Fibroblast of skin of left quadriceps (primary cell): ENCODE results near the gene ETFRF1.

Experiments used
- DNase-seq, 2 experiments: peaks; one replicate each; pipeline ENCODE4 v3.0.0-alpha.2; 2013; ENCODE audit warnings: low read depth in 2 of 2

The ETFRF1 gene, protein sequence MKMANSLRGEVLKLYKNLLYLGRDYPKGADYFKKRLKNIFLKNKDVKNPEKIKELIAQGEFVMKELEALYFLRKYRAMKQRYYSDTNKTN

DNA sequence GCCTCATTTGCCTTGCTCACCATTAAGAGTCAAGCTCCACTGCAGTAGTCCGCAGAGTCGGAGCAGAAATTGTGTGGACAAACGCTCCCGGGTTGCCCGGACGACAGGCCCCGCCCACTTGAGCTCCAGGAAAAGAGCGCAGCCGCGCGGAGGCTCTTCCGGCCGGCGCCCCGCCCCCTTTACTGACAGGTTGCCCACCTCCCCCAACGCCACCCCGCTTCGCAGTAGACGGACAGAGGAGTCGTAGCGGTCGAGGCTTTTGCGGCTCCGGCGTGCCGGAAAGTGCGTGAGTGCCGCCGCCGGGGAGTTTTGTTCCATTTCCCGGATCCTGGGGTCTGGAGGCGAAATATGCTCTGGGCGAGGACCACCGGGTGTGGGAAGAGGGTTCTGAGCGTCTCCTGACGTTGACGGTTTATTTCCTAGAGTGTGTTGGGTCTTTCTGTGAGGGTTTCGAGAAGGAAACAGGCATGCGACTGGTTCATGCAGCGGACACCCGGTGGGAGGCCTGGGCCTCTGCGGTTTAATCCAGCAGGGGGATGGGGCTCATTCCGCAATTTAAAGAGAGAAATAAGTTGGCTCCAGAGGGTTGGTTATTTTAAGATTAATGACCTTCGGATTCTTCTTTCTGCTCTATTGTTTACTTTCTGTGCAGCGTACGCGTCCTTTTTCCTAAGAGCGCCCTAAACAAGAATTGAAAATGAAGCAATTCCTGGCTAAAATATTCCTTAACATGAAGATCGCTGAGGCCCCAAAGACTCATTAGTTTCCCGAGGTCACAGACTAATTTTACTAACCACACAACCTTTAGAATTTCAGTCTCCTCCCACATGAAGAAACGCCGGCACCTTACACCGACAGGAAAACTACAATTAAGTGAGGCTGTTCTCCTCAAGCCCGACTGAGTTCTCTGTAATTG lies at the start of gene ETFRF1, which contains the start of gene DNAI7:
Gene ETFRF1, plus strand, starts transcription at position 182 of the 916 bp plus-strand sequence. CDS start 8,720 bp downstream, outside the sequence.
Gene DNAI7, minus strand, starts transcription at position 105 of the 916 bp plus-strand sequence. Its CDS starts 82 bp downstream, at position 23.
- peak; percentile 75 for DNase-seq

DNA sequence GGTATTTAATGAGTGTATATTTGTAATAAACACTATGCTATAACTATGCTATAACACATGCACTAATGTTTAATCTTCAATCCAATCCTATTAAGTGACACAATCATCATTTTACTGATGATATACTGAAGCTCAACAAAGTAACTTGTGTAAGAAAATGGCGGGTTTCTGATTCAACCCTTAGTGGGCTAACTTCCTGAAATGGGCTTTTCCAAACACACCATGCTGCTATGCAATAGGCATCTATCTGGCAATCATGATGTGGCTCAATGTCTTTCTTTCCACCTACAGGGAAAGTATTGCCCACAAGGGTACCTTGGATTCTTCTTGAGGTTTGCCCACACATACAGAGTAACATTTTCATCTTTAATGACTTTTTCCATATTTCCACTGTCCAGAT lies 48.4 kb upstream of the ETFRF1 start:
- DNase-seq = no peak

DNA sequence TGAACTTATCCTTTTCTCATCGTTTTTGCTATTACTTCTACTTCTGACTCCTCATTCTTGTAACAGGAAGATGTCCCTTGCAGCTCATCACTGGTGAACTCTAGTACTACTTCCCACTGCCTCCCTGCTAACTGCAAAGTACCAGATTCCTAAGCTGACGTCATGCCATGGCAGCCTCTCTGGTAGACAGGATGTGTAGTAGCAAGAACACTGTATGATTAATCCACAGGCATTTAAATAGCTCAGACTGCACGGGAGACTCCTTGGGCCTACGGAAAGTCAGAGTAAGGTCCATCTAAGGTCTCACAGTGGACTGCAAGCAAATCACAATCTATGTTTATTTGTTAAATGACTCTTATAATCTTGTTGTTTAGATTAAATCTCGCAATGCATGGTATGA lies 43.6 kb upstream of the ETFRF1 start:
- peak; percentile 83 to 87 for DNase-seq

DNA sequence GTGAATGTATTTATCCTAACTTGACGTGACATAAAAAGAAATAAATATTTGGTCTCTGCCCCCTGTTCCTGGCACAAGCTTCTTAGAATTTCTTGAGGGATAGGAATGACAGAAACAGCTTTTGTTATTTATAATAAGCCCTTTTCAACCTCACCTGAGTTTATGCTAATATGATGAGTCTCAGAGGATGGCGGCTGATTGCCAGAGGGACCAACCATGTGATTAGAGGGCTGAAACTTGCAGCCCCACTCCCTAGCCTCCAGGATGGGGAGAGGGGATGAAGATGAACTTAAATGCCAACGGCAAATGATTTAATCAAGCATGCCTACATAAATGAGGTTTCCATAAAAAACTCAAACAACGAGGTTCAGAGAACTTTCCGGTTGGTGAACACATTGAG lies 43.0 kb upstream of the ETFRF1 start:
- DNase-seq = no peak

DNA sequence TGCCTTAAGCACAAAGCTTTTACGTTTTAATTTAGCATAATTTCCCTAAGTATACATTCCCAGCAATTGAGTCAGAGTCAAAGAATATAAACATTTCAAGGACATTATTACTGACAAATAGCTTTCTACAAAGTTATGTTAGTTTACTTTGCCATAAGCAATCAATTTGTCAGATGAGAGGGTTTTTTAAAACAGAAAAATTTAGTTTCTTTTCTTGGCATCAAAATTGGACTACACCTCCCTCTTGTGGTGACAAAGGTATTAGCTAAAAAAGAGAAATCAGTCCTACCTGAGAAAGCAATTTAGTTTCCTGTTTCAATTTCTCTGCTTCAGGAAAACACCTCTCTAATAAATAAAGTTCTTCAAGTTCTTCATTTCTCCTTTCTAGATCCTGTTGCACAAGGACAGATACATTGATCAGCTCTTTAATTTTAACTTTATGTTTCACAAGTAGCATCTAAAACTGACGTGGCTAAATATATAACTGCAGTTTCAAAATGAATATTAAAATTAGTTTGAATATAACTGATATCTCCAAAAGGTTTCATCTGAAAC lies 39.9 kb upstream of the ETFRF1 start:
- peak; percentile 25 to 37 for DNase-seq

DNA sequence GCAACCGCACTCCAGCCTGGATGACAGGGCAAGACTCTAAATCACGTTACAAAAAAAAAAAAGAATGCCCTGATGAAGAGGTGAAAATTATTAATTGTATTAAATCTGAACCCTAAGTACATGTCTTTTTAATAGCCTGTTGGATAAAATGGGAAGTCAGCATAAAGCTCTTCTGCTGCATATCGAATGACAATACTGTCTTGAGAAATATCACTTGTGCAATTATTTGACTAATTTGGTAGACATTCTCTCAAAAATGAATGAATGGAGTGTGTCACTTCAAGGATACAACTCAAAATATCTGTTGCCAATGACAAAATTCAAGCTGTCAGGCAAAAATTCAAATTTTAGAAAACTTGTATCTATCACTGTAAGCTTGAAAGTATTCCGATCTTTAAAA lies 39.0 kb upstream of the ETFRF1 start:
- no peak for DNase-seq

DNA sequence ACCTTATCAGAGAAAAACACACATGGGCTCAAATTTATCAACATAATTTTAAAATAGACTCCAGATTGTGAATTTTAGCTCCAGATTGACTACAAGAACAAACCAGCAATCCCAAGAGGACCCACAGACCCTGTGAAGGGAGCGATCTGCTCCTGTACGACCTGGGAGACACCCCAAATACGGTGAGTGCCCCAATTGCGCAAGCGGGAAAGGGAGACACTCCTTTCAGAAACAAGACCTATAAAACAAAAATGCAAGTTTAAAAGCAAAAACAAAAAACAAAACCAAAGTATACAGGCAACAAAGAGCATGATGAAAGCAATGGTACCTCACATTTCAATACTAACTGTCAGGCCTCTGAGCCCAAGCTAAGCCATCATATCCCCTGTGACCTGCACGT lies 32.2 kb upstream of the ETFRF1 start:
- DNase-seq = no peak

DNA sequence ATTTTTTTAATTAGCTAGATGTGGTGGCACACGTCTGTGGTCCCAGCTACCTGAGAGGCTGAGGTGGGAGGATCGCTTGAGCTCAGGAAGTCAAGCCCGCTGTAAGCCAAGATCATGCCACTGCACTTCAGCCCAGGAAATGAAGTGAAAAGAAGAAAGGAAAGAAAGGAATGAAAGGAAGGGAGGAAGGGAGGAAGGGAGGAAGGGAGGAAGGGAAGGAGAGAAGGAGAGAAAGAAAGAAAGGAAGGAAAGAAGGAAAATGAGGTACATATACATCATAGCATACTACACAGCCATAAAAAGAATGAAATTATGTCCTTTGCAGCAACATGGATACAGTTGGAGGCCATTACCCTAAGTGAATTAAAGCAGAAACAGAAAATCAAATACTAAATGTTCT lies 12.3 kb upstream of the ETFRF1 start:
- no peak for DNase-seq

DNA sequence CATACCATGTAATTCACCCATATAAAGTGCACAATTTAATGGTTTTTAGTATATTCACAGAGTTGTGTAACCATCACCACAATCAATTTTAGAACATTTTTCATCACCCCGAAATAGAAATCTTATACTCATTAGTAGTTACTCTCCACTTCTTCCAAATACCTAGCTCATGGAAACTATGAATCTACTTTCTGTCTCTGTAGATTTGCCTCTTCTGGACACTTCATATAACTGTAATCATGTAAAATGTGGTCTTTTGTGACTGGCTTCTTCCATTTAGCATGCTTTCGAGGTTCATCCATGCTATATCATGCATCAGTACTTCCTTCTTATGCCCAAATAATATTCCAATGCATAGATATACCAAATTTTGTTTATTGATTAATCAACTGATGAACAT lies 10.9 kb upstream of the ETFRF1 start:
- no peak for DNase-seq

DNA sequence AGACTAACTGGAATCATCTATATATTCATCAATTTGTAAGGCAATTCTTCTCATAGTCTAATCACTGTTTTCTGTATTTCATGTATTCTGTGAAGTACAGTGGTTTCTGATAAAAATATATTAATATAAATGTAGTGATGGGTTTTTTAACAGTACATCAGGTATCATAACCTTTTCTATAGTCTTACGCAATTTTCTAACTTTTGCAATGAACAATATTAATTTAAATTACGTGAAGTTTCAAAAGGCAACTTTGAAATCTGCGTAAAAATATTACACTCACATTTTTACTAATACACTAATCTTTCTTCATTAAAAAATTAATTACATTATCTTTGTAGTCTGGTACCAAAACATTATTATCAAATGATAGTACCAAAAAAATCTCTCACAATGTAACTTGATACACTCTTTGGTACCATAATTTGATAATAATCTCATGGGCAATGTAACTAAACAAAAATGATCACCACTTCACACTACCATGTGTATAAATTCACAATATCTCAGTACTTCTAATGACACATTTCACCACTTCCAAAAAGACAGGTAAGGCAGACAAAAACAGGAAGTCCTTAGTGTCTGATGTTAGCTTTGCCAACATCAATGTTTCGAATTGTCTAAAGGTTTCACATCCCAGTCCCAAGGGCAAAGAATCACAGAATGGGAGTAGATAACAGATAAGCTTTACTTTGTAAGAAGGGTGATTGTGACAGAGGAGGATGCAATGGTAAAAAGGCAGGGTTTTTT lies 8.8 kb upstream of the ETFRF1 start:
- no peak for DNase-seq

DNA sequence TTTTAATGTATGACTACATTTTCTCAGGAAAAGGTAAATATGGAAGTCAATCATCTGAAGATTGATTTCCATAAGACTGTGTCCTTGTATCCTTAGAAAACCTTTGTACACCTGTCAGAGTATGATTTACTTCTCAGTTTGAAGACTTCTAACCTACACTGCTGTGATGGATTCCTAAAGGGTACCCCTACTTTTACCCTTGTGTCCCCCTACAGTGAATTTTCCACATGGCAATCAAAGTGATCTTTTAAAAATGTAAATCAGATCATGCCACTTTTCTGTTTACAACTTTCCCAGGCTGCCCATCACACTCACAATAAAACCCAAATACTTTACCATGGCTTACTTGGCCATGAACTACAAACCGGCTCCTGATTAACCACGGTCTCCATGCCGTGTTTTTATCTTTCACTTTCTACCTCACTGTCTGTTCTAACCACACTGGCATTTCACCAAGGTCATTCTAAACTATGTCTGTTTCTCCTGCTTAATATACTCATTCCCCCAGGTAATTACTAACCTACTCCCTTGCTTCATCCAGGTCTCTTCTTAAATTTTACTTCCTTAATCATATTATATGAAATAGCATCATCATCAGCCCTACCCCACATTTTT lies 8.1 kb upstream of the ETFRF1 start:
- no peak for DNase-seq

DNA sequence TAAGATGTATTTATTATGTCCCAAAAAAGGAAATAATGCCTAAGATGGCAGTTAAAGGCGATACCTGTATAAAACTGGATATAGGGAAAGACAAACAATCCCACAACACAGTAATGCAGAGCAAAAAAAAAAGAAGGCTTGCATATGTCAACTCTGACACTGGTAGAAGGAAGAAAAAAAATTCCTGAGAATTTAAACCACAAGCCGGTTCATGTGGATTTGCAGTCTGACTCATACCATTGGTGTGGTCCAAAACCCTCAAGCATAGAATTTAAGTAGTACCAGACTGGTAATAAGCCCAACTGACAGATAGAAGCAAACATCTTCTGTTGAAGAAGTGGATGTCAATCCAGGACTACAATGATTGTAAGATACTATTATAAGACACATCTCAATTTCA lies 7.3 kb upstream of the ETFRF1 start:
- peak; percentile 89 to 90 for DNase-seq

DNA sequence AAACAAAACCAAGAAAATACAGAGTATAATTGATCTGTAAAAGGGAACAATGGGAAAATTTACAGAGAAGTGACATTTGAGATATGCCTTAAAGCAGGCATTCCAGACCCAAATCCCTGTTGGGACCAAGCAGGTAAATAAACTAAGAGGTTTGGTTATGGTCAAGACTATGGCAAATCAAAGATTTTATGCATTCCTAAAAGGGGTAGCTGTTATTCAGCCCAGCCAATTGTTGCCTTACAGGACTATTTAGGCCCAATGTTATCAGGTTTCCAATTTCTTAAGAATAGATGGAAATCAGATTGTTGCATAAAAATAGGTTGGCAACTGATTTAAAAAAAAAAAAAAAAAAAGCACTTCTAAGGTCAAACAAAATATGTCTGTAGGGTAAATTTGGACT lies 5.4 kb upstream of the ETFRF1 start:
- no peak for DNase-seq

DNA sequence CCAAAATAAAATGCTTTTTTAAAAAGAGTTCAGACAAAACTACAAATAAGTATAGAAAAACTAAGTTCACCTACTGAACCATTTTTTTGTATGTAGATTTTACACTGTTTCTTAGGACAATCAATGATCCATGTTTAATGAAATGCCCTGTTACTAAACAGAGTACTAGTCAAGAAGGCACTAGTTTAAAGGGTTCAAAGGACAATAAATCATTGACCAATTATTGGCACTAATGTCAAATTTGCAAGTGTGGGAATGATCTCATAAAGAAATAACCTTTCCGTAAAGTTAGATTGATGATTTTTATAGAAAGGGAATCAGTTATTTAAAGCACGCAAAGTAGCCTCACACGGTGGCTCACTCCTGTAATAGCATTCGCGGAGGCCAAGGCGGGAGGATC lies 4.2 kb upstream of the ETFRF1 start:
- DNase-seq = no peak

DNA sequence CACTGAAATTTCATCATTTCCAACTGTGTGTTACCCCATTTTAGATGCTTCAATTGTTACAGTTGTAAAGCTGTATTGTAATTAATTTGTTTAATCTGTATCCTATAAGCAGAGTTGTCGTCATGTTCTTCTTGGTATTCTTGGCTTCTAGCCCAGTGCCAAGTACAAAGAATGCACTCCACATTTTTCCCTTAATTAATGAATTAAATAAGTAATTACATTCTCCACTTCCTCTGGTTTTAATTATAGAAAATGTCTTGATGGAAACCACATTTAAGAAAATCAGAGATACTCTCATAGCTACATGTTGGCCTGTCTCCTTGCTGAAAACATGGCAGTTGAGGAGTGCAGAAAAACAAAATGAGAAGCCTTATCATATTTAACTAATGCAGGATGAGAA lies 823 bp upstream of the ETFRF1 start:
- DNase-seq = peak; percentile 77 to 78

DNA sequence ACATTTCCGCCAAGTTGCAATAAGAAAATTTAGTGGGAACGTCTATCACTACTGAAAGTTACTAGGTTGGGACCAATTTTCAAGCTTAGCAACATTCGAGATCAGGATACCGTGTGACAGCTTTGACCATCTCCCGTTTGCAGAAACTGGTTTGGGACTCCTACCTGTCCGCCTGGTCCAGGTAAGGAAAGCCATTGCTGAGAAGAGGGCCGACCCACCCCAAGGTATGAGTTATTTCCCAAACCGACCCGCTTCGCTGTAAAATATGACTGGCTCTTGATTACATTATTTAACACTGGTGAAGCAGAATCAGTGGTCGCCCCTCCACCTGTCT lies 348 bp upstream of the ETFRF1 start:
- no peak for DNase-seq

DNA sequence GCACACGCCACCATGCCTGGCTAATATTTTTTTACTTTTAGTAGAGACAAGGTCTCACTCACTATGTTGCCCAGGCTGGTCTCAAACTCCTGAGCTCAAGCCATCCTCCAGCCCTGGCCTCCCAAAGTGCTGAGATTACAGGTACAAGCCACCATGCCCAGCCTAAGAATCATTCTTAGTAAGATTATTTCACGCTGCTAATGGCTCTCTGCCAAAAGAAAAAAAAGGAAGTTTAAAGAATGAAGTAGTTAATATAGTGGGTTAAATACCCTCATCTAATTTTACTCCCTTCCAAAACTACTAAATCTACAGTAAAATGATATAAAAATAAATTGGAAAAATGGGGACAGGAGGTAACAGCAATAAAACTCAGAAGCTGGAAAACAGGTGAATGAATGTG lies 2.6 kb downstream of the ETFRF1 start:
- DNase-seq = no peak

DNA sequence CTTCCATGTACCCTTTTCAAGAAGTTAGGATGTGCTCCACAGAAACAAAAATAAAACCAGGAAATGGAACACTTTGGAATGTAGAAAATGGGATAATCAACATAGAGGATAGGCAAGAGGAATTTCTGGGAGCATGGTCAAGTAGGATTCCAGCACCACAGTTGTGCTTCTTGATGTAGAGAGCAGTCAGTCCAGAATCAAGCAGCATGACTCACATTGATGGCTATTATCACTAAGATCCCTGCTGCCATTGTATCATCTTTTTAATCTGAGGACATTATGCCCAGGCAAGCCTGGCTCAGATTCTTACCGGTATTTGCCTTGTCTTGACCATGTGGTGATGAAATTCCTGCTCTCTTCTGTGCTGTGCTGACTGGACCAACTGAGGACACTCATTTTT lies 5.7 kb downstream of the ETFRF1 start:
- DNase-seq = peak; percentile 27 to 36

DNA sequence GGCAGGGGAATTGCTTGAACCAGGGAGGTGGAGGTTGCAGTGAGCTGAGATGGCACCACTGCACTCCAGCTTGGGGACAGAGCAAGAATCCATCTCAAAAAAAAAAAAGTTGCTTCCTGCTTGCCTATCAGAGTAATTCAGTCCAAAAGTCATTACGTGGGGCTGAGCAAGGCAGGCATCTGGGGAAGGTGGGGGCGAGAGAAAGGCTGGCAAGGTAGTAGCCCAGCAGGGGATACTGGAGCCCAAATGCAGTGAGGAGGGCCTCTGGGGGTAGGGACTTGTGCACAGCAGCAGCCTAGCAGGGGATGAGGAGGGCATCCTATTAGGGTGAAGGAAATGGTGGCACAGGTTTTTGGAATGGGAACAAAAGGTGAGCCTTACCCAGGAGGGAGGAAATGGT lies 7.1 kb downstream of the ETFRF1 start:
- no peak for DNase-seq

DNA sequence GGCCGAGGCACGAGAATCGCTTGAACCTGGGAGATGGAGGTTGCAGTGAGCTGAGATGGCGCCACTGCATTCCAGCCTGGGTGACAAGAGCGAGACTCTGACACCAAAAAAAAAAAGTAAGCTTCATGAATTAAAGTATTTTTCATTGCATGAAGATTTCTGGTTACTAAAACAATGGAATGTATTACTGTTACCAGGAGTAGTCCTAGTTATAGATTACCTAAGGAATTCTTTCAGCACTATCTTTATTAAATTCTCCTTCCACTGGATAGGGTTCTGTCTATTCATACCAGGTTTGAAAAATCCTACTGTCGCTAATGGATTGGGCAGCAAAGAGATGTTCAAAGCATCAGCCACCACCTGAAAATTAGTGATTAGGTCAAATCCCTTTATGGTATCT lies 12.4 kb downstream of the ETFRF1 start:
- DNase-seq = no peak

DNA sequence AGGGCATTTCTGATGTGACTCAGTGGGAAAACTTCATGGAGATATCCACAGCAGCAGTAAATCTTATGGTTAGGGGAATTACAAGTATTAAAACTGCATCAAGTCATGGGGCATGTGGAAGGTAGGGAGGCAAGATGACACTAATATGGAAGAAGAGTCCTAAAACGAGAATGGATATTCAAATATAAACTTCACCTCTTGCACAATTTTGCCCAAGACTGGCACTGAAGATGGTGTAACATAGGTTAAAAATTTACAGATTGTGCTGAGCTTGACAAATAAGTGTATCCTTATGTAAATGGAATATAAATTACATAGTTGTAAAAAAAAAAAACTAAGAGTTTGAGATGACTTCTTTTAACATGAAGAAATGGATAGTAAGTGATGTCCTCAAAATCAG lies 12.8 kb downstream of the ETFRF1 start:
- DNase-seq = no peak

DNA sequence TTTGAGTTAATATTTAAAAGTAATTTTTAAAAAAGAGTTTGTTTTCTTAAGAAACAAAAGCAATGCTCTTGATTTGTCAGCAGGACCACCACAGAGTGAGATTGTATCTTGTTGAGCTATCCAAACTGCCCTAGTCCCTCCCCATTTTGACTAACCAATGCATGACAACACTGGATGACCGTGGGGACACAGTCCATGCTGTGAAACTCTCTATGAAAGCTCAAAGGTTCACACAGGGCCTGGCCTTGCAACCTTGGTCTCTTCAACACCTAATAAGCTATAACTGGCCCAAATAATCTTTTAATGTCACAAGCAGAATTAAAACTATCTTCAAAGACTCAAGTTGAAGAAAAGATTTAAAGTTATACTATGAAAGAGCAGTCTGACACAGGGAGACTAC lies 13.5 kb downstream of the ETFRF1 start:
- no peak for DNase-seq
